ENCODE measurements around the gene PKP4. TPM values are rescaled to one million over a fixed set of nuclear protein-coding genes. Genes with fewer than 3 reads are reported as not detected.

PKP4 gene
- total RNA-seq, 1 donor = 7.9 TPM

GRCh38 chr2:158667586-158667985, 210.8 kb downstream of the PKP4 start:
- Histone ChIP-seq H3K4me1 (ENCODE audit: insufficient read depth, low read length) (no peaks in the 10 kb centered on the region), H3K27me3 (ENCODE audit: insufficient read depth, low read length) (no peaks in the 10 kb centered on the region), H3K4me3 (ENCODE audit: low read length) (no peak overlapping the region), H3K9me3 (ENCODE audit: low read depth, low read length) (no peaks in the 10 kb centered on the region)

DNA sequence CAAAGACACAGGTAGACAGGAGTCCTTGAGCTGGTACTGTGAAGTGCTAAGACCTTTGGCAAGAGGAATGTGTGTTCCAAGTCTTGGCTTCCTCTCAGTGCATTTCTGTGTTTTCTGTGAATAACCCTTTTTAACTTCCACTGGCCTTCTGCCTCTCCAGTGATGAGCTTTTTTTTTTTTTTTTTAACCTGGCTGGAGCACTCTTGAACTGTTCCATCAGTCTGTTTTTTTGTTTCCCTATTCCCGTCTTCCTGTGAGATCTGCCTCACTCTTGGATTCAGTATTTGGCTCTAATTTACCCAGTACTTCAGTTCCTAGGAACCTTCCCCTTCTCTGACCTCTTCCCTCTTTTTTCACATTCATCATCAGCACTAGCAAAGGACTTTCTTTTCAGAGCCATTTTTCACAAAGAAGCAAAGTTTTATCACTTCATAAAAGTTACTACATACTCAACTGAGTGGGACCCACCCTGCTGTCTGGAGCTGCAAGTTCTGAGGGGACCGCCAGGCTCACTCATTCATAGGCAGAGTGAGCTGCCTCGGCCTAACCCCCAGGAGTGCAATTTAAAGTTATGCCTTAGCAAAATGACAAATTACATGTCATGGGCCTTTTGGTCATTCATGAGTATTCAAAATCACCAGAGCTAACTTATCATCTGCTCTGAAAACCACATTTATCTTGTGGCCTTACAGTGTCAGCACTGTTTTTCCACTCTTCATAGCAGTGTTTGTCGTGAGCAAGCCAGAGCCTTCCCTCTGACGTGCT, 211.4 kb downstream of the PKP4 start:
- Histone ChIP-seq H3K4me1 (ENCODE audit: insufficient read depth, low read length) (no peaks in the 10 kb centered on the region), H3K27me3 (ENCODE audit: insufficient read depth, low read length) (no peaks in the 10 kb centered on the region), H3K9me3 (ENCODE audit: low read depth, low read length) (no peaks in the 10 kb centered on the region), H3K4me3 (ENCODE audit: low read length) (no peak overlapping the region)

GRCh38 chr2:158670292-158670691, 213.5 kb downstream of the PKP4 start:
- Histone ChIP-seq H3K4me3 (ENCODE audit: low read length) (no peak overlapping the region), H3K4me1 (ENCODE audit: insufficient read depth, low read length) (no peaks in the 10 kb centered on the region), H3K9me3 (ENCODE audit: low read depth, low read length) (no peaks in the 10 kb centered on the region), H3K27me3 (ENCODE audit: insufficient read depth, low read length) (no peaks in the 10 kb centered on the region)

DNA sequence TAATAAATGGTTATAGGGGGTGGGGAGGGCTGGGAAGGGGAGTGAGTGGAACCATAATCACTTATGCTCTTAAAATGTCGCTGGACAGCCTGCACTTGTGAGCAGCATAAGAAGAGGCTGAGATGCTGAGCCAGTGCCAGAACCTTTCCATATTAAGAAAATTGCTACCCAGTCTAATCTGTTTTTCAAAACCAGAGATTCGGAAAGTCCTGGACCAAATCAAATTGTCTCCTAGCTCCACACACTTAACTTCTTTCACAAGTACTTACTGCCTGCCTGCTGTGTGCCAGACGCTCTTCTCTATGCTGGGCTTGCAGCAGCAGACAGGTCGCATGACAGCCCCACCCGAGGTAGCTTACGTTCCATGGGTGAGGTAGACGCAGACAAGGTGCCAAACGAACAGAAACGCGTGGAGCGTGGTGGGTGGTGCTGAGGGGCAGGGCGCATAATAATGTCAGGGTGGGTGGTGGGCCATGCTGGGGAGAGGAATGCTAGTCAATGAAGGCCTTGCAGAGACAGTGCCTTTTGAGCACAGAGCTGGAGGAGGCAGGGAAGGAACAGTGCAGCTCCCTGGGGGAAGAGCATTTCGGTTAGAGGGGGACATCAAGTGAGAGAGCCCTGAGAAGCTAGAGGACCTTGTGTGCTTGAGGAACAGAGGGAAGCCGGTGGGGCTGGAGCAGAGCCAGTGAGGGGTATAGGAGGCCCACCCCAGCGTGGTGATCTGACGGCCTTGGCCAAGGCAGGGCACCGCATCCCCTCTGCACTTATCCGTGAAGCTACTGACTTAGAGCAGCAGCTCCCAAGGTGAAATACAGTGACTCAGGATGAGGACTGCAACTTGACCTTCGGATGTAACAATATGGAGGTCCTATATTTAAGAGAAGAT, 214.9 kb downstream of the PKP4 start:
- no peaks in the 10 kb centered on the region for H3K9me3 ChIP-seq (ENCODE audit: low read depth, low read length)
- H3K4me3 ChIP-seq (ENCODE audit: low read length) = no peak overlapping the region
- H3K27me3 ChIP-seq (ENCODE audit: insufficient read depth, low read length) = no peaks in the 10 kb centered on the region
- H3K4me1 ChIP-seq (ENCODE audit: insufficient read depth, low read length) = no peaks in the 10 kb centered on the region

DNA sequence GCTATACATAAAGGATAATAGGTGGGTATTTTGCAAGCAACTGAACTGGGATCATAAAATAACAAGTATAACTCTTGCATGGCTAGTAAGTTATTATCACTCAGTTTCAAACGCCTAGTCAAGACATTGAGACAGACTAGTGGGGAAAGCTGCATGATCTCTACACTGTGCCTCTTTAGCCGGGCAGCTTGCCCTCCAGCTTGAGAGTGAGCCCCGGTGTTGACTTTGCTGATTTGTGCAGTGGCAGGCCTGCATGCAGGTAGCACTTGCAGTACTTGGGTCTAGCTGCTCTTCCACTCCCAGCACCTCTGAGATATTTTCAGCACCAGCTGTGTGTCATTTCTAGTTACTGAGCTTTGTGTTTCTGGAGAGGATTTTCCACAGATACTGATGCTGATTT, 219.5 kb downstream of the PKP4 start:
- Histone ChIP-seq H3K27me3 (ENCODE audit: insufficient read depth, low read length) (no peaks in the 10 kb centered on the region), H3K9me3 (ENCODE audit: low read depth, low read length) (no peaks in the 10 kb centered on the region), H3K4me1 (ENCODE audit: insufficient read depth, low read length) (no peaks in the 10 kb centered on the region), H3K4me3 (ENCODE audit: low read length) (no peak overlapping the region)

DNA sequence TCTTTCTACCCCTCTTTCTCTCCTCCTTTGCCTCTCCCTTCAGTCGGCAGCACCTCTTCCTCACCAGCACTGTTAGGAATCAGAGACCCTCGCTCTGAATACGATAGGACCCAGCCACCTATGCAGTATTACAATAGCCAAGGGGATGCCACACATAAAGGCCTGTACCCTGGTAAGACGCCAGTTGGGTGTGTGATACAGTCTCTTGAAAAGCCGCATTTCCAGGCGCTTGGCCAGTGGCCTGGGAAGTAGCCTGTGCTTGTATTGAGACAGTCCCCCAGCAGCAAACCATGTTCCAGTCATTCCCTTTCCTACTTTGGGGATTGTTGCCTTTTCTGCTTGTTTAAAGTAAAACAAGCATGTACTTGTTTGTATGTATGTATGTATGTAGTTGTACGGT, 219.9 kb downstream of the PKP4 start:
- Histone ChIP-seq H3K4me3 (ENCODE audit: low read length) (no peak overlapping the region), H3K27me3 (ENCODE audit: insufficient read depth, low read length) (no peaks in the 10 kb centered on the region), H3K9me3 (ENCODE audit: low read depth, low read length) (no peaks in the 10 kb centered on the region), H3K4me1 (ENCODE audit: insufficient read depth, low read length) (no peaks in the 10 kb centered on the region)

GRCh38 chr2:158677542-158677941, 220.8 kb downstream of the PKP4 start:
- no peak overlapping the region for H3K4me3 ChIP-seq (ENCODE audit: low read length)
- H3K9me3 ChIP-seq (ENCODE audit: low read depth, low read length) = no peaks in the 10 kb centered on the region
- no peaks in the 10 kb centered on the region for H3K27me3 ChIP-seq (ENCODE audit: insufficient read depth, low read length)
- no peaks in the 10 kb centered on the region for H3K4me1 ChIP-seq (ENCODE audit: insufficient read depth, low read length)

DNA sequence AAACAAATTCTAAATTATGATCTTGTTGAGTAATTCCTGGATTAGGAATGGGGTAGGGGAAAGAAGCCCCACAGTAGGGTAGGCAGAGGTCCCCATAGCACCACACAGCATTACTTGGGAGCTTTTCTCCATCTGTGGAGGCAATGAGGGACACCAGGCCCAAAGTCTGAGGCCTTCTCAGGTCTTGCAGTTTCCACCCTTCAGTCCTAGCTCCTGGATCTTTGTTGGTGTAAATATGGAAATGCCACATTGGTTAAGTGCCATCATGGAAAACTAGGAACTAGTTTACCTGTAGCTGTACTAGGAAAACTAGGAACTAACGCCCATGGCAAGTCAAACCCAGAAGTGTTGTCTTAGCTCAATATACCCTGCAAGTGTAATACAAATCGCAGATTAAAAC, 225.1 kb downstream of the PKP4 start:
- Histone ChIP-seq H3K9me3 (ENCODE audit: low read depth, low read length) (no peaks in the 10 kb centered on the region), H3K4me1 (ENCODE audit: insufficient read depth, low read length) (no peaks in the 10 kb centered on the region), H3K4me3 (ENCODE audit: low read length) (no peak overlapping the region), H3K27me3 (ENCODE audit: insufficient read depth, low read length) (no peaks in the 10 kb centered on the region)

- Histone ChIP-seq H3K4me3 (ENCODE audit: low read length) (no peak overlapping the region), H3K27me3 (ENCODE audit: insufficient read depth, low read length) (no peaks in the 10 kb centered on the region), H3K4me1 (ENCODE audit: insufficient read depth, low read length) (no peaks in the 10 kb centered on the region), H3K9me3 (ENCODE audit: low read depth, low read length) (no peaks in the 10 kb centered on the region)
Observed at GRCh38 chr2:158685646-158686045, 228.9 kb downstream of the PKP4 start.

GRCh38 chr2:158686210-158686691, 229.5 kb downstream of the PKP4 start:
- no peaks in the 10 kb centered on the region for H3K4me1 ChIP-seq (ENCODE audit: insufficient read depth, low read length)
- H3K4me3 ChIP-seq (ENCODE audit: low read length) = no peak overlapping the region
- H3K9me3 ChIP-seq (ENCODE audit: low read depth, low read length) = no peaks in the 10 kb centered on the region

GRCh38 chr2:158687315-158687714, 230.6 kb downstream of the PKP4 start:
- Histone ChIP-seq H3K27me3 (ENCODE audit: insufficient read depth, low read length) (no peaks in the 10 kb centered on the region), H3K9me3 (ENCODE audit: low read depth, low read length) (no peaks in the 10 kb centered on the region), H3K4me1 (ENCODE audit: insufficient read depth, low read length) (no peaks in the 10 kb centered on the region), H3K4me3 (ENCODE audit: low read length) (no peak overlapping the region)

More at GRCh38 chr2:158686210-158686691, 229.5 kb downstream of the PKP4 start:
- H3K27me3 ChIP-seq (ENCODE audit: insufficient read depth, low read length) = no peaks in the 10 kb centered on the region

DNA sequence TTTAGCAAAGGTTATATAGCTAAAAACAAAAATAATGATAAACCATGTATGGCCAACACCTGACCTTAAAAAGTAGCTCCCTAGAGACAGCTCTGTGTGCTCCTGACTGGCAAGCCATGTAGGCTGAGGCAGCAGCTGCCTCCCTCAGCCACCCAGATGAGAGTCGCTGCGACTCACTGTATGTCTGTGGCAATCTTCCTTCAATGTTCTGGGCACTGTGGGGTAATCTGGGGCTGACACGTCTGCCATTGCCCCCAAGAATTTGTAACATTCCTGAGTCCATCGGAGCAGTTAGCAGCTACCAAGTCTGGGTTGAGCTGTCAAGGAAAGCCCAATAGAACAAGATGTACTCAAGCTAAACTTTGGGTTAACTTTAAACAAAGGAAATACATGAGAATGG, 232.0 kb downstream of the PKP4 start:
- Histone ChIP-seq H3K9me3 (ENCODE audit: low read depth, low read length) (no peaks in the 10 kb centered on the region), H3K4me3 (ENCODE audit: low read length) (no peak overlapping the region), H3K27me3 (ENCODE audit: insufficient read depth, low read length) (no peaks in the 10 kb centered on the region), H3K4me1 (ENCODE audit: insufficient read depth, low read length) (no peaks in the 10 kb centered on the region)

- H3K4me3 ChIP-seq (ENCODE audit: low read length) = no peak overlapping the region
- no peaks in the 10 kb centered on the region for H3K4me1 ChIP-seq (ENCODE audit: insufficient read depth, low read length)
- H3K27me3 ChIP-seq (ENCODE audit: insufficient read depth, low read length) = no peaks in the 10 kb centered on the region
- no peaks in the 10 kb centered on the region for H3K9me3 ChIP-seq (ENCODE audit: low read depth, low read length)
Observed at GRCh38 chr2:158689391-158689790, 232.6 kb downstream of the PKP4 start.

- Histone ChIP-seq H3K9me3 (ENCODE audit: low read depth, low read length) (no peaks in the 10 kb centered on the region), H3K27me3 (ENCODE audit: insufficient read depth, low read length) (no peaks in the 10 kb centered on the region), H3K4me1 (ENCODE audit: insufficient read depth, low read length) (no peaks in the 10 kb centered on the region), H3K4me3 (ENCODE audit: low read length) (no peak overlapping the region)
Observed at GRCh38 chr2:158690823-158691222, 234.1 kb downstream of the PKP4 start.

DNA sequence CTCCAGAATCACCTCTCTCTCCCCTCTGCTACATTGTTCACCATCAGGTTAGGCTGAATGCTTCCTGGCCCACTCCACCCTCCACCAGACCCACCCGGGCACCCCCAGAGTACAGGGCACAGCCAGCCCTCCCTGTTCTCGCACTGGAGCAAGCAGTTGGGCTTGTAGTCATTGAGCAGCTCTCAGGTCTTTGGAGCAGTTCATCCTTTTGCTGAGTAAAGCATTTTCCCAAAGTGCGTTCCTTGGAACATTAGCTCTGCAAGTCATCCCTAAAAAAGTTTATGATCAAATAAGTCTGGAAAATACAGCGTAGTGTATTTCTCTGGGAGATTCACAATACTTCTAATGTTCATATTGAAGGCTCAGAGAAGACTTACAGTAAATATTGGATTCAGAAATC, 234.9 kb downstream of the PKP4 start:
- Histone ChIP-seq H3K4me1 (ENCODE audit: insufficient read depth, low read length) (no peaks in the 10 kb centered on the region), H3K9me3 (ENCODE audit: low read depth, low read length) (no peaks in the 10 kb centered on the region), H3K4me3 (ENCODE audit: low read length) (no peak overlapping the region), H3K27me3 (ENCODE audit: insufficient read depth, low read length) (no peaks in the 10 kb centered on the region)
